ENCODE results near the gene RELN.

RELN gene

DNA sequence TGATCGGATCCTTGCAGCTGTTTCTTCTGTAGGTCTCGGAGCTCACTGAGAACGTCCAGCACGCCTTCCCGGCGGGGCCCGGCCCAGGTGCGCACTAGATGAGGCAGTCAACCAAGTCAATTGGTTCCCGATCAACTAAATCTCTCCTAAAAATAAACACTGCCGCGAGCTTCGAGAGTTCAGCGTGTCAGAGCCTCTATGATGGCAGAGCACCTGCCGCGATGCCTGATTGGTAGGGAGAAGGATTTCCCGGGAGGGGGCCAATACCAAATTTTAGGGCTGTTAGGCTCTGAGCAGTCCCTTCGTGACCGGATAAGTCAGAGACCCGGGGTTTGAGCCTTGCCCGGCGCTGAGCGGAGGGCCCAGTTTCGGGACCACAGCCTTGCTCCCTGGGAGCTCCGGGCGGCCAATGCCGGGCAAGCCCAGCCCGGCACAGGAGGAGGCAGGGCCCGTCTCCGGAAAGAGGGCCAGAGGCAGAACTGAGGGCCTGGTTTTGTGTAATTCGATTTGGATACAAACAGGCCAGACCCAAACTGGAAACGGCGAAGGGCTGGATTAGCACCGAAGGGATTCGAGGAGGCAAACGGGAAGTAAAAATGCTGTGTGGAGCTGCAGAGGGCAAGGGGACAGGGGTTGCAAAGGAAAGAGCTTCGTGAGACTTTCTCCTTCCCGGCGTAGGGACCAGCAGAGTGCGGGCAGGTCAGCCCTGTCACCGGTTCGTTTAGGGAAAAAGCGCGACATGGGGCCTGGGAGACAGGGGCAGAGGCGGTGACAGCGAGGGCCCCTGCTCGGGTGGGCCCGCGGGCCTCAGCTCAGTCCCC is 544.0 kb downstream of the RELN start:
- DNase-seq = no peak

DNA sequence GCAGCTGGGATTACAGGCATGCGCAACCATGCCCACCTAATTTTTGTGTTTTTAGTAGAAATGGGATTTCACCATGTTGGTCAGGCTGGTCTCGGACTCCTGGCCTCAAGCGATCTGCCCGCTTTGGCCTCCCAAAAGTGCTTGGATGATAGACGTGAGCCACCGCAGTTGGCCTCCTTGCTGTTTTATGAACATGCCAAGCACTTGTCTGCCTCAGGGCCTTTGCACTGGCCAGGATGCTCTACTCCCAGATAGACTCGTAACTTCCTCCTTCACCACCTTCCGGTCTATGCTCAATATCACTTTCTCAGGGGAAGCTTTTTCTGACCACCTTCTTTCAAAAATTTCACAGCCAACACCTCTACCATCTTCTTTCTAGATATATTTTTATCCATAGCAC is 549.8 kb downstream of the RELN start:
- no peak for DNase-seq

DNA sequence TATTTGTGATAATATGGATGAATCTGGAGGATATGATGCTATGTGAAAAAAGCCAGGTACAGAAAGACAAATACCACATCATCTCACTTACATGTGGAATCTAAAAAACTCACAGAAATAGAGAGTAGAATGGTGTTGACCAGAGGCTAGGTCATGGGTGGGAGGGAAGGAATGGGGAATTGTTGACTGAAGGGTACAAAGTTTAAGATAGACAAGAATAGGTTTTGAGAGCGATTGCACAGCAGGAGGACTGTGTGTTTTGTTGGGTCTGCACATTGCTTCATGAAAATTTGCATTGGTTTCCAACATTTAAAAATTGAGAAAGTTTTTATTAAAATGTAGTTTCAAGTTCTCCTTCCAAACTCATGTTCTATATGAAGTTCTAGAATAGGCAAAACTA is 551.8 kb downstream of the RELN start:
- no peak for DNase-seq

DNA sequence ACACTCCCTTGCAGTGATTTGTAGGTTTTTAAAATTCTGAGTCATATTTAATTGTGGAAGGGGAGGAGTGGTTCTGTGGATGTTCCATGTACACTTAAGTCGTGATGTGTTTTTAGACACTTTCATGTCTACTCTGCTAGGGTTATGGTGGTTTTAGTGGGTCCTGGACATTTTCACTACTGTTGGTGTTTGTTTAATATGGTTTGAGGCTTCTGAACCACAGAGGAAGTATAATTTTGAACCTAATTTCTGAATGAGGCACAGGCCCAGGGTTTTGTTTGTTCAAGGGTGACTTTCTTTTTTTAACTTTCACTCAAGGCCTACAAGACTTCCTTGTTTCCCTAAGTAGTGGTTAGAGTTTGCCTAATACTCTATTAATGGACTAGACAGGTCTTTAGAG is 556.7 kb downstream of the RELN start:
- no peak for DNase-seq

DNA sequence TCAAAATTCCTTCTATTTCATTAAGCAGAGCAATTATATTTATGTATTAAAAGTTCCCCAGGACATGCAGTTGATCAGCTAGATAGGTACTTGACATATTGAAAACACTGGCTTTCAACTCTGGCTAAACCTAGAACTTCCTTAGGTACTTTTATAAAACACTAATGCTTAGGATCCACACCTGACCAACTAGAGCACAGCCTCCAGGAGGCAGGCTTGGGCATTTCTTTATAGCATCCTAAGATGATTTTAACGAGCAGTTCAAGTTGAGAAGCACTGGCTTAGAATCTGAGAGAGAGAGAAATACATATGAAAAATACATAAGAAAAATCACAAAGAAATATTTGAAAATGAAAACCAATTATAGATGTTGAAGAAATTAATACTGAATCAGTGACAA is 564.3 kb downstream of the RELN start:
- DNase-seq = no peak

DNA sequence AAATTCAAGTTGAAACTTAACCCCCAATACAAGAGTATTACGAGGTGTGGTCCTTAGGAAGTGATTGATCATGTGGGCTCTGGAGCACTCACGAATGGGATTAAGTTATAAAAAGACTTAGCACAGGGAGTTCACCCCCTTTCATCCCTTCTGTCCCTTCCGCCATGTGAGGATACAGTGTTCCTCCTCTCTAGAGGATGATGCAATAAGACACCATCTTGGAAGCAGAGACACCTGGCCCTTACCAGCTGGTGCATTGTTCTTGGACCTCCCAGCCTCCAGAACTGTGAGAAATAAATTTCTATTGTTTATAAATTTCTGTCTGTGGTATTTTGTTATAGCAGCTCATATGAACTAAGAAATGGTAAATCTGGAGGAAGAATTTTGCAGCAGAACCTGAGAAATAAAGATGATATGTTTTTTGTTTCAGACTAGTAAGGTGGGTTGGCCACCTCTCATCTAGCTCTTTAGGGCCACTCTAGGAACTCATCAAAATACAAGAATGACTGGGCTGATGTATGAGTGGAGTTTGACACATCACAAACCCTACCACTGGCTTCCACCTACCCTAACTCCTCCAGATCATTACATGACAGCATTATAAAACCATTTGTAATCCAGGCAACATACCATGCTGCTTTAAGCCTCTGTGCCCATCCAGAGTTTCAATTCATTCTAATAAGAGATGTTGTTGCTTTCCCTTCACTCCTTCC is 565.8 kb downstream of the RELN start:
- DNase-seq = no peak

Measured in NCI-H345 (cell line).